H7 (cell line): ENCODE results near the gene CD72. TPM values are rescaled to one million over a fixed set of nuclear protein-coding genes. Genes with fewer than 3 reads are reported as not detected.
A peak's percentile ranks its signal among the peaks of the same experiment; 100 is the strongest.
"Not testable (repeated sequence)": the region's sequence is repeated elsewhere in the genome, so short reads cannot be mapped to it uniquely, and the experiment has no call there.

Experiments
- DNase-seq: peaks from one replicate; pipeline ENCODE4 v3.0.0; 2012
- H3K27me3 ChIP-seq: 2 replicates; pipeline ENCODE4 v1.6.0; 2011; ENCODE audit warnings: mild to moderate bottlenecking, low read length; ENCODE audit not compliant: control insufficient read depth, insufficient read depth
- H3K36me3 ChIP-seq: replicated peaks from 2 replicates; pipeline ENCODE4 v1.5.1; 2011; ENCODE audit warnings: low read length; ENCODE audit not compliant: control insufficient read depth, insufficient read depth
- H3K4me3 ChIP-seq: 2 replicates; pipeline ENCODE4 v1.5.1; 2011; ENCODE audit warnings: low read depth, mild to moderate bottlenecking, control low read depth, low read length, moderate library complexity; ENCODE audit not compliant: insufficient read depth
- total RNA-seq: library from RNA; depleted of rRNA; stranded (reverse); fragments of >200 nt; shearing (Covaris generic); gene quantifications from 2 replicates; pipeline ENCODE4 v1.2.3, GENCODE V29; 2014

Gene CD72
- total RNA-seq, 1 experiment from 2014 or later, result 1.9 TPM

DNA sequence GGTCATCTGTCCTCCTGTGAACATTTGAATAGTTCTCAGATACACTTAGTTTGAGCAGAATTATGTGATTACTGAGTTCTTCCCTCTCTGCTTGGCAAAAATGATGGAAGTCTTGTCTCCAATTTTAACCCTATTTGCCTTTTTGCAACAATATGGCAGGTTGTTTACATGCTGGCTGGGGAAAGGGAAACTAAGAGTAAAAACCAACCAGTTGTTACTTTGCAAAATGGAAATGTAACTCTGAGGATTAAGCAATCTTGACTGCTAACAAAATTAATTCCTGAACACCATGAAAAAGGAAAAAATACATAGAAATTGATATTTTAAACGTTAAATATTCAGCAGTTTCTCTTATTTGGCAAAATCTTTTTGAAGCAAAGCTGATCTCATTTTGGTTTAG lies 21.4 kb upstream of the CD72 start:
- DNase-seq, result no peak
- Histone ChIP-seq H3K27me3 (no peaks in the 10 kb centered on the region), H3K36me3 (no peaks in the 10 kb centered on the region), H3K4me3 (no peak overlapping the region)

GRCh38 chr9:35639225-35639624 lies 21.0 kb upstream of the CD72 start:
- not testable (repeated sequence) for H3K27me3 ChIP-seq, H3K4me3 ChIP-seq, DNase-seq, H3K36me3 ChIP-seq

DNA sequence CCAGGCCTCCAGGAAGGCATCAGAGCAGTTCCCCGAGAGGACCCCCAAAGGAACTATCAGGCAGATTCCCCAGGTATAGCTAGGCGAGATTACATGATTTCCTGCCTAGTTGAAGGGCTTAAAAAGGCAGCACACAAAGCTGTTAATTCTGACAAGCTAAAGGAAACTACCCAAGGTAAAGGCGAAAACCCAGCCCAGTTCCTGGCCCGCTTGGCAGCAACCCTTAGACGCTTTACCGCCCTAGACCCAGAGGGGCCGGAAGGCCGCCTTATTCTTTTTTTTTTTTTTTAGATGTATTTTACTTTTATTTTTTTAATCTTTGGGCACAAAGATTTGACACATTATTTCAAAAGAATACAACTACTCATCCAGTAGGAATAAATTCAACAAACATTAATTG lies 20.5 kb upstream of the CD72 start:
- not testable (repeated sequence) for H3K27me3 ChIP-seq, DNase-seq, H3K4me3 ChIP-seq, H3K36me3 ChIP-seq

DNA sequence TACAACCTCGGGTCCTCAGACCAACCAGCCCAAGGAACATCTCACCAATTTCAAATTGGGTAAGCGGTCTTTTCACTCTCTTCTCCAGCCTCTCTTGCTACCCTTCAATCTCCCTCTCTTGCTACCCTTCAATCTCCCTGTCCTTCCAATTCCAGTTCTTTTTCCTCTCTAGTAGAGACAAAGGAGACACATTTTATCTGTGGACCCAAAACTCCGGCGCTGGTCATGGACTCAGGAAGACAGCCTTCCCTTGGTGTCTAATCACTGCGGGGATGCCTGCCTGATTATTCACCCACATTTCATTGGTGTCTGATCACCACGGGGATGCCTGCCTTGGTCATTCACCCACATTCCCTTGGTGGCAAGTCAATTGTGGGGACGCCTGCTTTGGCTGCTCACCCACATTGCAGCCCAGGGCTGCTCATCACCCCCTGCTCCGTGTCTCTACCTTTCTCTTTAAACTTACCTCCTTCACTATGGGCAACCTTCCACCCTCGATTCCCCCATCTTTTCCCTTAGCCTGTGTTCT lies 19.3 kb upstream of the CD72 start:
- not testable (repeated sequence) for H3K4me3 ChIP-seq, H3K36me3 ChIP-seq, H3K27me3 ChIP-seq, DNase-seq

GRCh38 chr9:35636877-35637246 lies 18.6 kb upstream of the CD72 start:
- not testable (repeated sequence) for H3K27me3 ChIP-seq, H3K4me3 ChIP-seq, DNase-seq, H3K36me3 ChIP-seq

GRCh38 chr9:35636135-35636876 lies 18.1 kb upstream of the CD72 start:
- Histone ChIP-seq H3K4me3 (no peak overlapping the region), H3K36me3 (no peaks in the 10 kb centered on the region), H3K27me3 (no peaks in the 10 kb centered on the region)
- DNase-seq, result no peak

- Histone ChIP-seq H3K4me3 (no peak overlapping the region), H3K36me3 (no peaks in the 10 kb centered on the region), H3K27me3 (no peaks in the 10 kb centered on the region)
- no peak for DNase-seq
These were observed 17.5 kb upstream of the CD72 start for GRCh38 chr9:35635730-35636129.

GRCh38 chr9:35629597-35629996 lies 11.4 kb upstream of the CD72 start:
- no peak overlapping the region for H3K4me3 ChIP-seq
- H3K27me3 ChIP-seq, result no peaks in the 10 kb centered on the region
- no peaks in the 10 kb centered on the region for H3K36me3 ChIP-seq
- no peak for DNase-seq

GRCh38 chr9:35628389-35628991 lies 10.3 kb upstream of the CD72 start:
- H3K36me3 ChIP-seq, result no peaks in the 10 kb centered on the region
- DNase-seq, result no peak
- no peaks in the 10 kb centered on the region for H3K27me3 ChIP-seq
- no peak overlapping the region for H3K4me3 ChIP-seq

DNA sequence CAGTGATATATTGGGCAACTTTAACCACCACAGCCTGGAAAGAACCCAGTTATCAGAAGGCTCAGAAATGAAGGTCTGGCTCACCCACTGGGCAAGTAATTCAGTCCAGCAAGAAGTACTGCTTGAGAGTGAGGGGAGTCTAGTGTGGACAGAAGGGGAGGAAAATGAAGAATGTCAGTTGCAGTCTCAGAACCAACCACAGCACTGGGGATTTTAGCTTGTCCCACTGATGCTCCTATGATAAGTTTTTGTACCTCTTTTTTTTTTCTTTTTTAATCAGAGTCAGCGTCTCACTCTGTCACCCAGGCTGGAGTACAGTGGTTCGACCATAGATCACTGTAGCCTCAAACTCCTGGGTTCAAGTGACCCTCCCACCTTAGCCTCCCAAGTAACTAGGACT lies 9.4 kb upstream of the CD72 start:
- no peak for DNase-seq
- no peaks in the 10 kb centered on the region for H3K36me3 ChIP-seq
- no peak overlapping the region for H3K4me3 ChIP-seq
- H3K27me3 ChIP-seq, result no peaks in the 10 kb centered on the region

DNA sequence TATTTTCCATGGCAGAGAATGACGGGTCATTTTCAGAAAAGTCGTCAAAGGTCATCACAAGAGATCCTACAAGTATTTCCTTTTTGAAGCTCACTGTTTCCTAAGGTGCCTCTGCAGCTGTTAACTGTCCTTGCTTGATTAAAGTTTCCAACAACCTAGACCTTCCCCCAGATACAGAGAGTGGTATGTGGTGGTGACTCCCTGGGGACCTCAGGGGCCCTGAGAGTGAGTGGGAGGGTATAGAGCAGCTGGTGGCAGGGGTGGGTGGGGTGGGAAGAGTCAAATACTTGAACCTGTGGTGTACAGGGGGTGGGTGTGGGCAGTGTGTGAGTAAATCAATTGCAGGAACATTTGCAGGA lies 1.6 kb upstream of the CD72 start:
- DNase-seq, result no peak
- no peak overlapping the region for H3K4me3 ChIP-seq
- no peaks in the 10 kb centered on the region for H3K36me3 ChIP-seq
- H3K27me3 ChIP-seq, result peaks cover 35% of the 10 kb centered on the region

- peak; percentile 14 for DNase-seq
- peaks cover 37% of the 10 kb centered on the region for H3K27me3 ChIP-seq
- H3K4me3 ChIP-seq, result no peak overlapping the region
- H3K36me3 ChIP-seq, result no peaks in the 10 kb centered on the region
These were observed 914 bp upstream of the CD72 start for GRCh38 chr9:35618854-35619799.

GRCh38 chr9:35617548-35617947 lies 665 bp downstream of the CD72 start:
- H3K27me3 ChIP-seq, result peaks cover 39% of the 10 kb centered on the region
- no peak for DNase-seq
- peak overlapping the region; percentile 57 for H3K4me3 ChIP-seq
- H3K36me3 ChIP-seq, result no peaks in the 10 kb centered on the region

DNA sequence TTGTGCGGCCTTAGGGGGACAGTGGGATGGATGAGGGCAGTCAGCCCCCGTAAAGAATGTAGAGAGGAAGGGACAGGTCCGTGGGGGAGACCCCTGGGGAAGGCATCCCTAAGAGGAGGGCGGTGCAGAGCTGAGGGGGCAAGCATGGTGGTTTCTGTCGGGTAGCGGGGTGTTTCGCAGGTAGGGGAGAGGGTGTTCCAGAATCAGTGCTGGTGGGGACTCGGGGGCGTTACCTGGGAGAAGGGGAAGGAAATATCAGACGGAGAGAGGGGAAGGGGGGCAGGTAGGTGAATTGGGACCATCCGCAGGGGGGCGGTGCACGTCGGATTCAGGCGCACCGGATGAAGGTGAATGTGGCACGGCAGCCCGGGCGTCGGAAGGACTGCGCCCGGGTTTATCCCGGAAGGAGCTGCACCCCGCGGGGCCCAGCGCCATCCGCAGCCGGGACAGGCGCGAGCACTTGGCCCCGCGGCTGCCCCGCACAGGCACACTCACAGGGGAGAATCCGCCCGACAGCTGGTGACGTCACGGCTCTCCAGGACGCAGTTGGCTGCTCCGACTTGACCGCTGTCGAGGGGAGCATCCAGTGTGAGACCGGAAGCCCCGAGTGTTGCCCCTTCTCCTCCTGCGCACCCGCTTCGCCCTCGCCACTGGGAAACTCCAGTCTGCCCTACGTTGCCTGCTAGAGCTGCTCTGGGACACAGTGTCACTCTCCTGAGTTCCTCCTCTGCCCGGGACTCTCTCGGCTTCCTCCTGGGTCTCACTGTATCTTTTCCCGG lies 1.3 kb downstream of the CD72 start:
- Histone ChIP-seq H3K36me3 (no peaks in the 10 kb centered on the region), H3K4me3 (peak overlapping the region; percentile 57), H3K27me3 (peaks cover 39% of the 10 kb centered on the region)
- DNase-seq, result peak; percentile 87
